H1 (cell line): Measurements from ENCODE around the gene KCNMB4. TPM values are rescaled to one million over a fixed set of nuclear protein-coding genes. Genes with fewer than 3 reads are reported as not detected.

Experiments
- CTCF ChIA-PET: fragments of 300-600 bp; sonication (Branson Sonifier 250); formaldehyde crosslinking; loops from one replicate; lab custom pipeline; 2021; ENCODE audit not compliant: partially characterized antibody; lab: Charles Lee
- POLR2A ChIA-PET: fragments of 300-600 bp; sonication (Branson Sonifier 250); formaldehyde crosslinking; loops from one replicate; lab custom pipeline; 2021; ENCODE audit warnings: inconsistent platforms; ENCODE audit not compliant: partially characterized antibody; lab: Charles Lee
- DNase-seq, 2 experiments: peaks; one replicate each; pipeline versions ENCODE4 v3.0.0 to v3.0.0-alpha.2; 2010 to 2022; ENCODE audit warnings: low spot score in 2 of 2, low read depth in 1 of 2, mixed read lengths in 1 of 2
- FAIRE-seq: peaks from 2 replicates; lab custom pipeline; 2011; peaks lifted over from hg19 to GRCh38; lab: Jason Lieb, UNC
- H2AFZ ChIP-seq: 2 replicates; pipeline ENCODE4 v1.8.1; 2012; ENCODE audit warnings: low read length, inconsistent platforms
- H2AK5ac ChIP-seq: 2 replicates; pipeline ENCODE4 v1.6.1; 2013; ENCODE audit warnings: low read depth, low read length
- H2BK120ac ChIP-seq: replicated peaks from 2 replicates; pipeline ENCODE3; 2013; ENCODE audit warnings: low read depth, low read length, inconsistent platforms
- H2BK12ac ChIP-seq: 2 replicates; pipeline ENCODE4 v1.6.1; 2013; ENCODE audit warnings: low read depth, low read length
- H2BK15ac ChIP-seq: 2 replicates; pipeline ENCODE4 v1.6.1; 2013; ENCODE audit warnings: low read length
- H2BK20ac ChIP-seq: 2 replicates; pipeline ENCODE4 v1.6.1; 2013; ENCODE audit warnings: low read length
- H2BK5ac ChIP-seq: 2 replicates; pipeline ENCODE4 v1.6.1; 2013; ENCODE audit warnings: low read depth, low read length
- H3K14ac ChIP-seq: 2 replicates; pipeline ENCODE4 v1.6.1; 2013; ENCODE audit warnings: inconsistent platforms; ENCODE audit not compliant: insufficient read length
- H3K18ac ChIP-seq: 2 replicates; pipeline ENCODE4 v1.6.1; 2013; ENCODE audit warnings: low read length; ENCODE audit errors: extremely low read depth
- H3K23ac ChIP-seq: 2 replicates; pipeline ENCODE4 v1.6.1; 2013; ENCODE audit warnings: inconsistent platforms; ENCODE audit not compliant: insufficient read length
- H3K23me2 ChIP-seq: 2 replicates; pipeline ENCODE4 v1.6.1; 2013; ENCODE audit warnings: low read depth, low read length
- H3K27ac ChIP-seq: 2 replicates; pipeline ENCODE4 v1.6.1; 2011; ENCODE audit warnings: low read depth, low read length, inconsistent platforms
- H3K27me3 ChIP-seq, 4 experiments: replicated peaks in 1 of 4; 1 replicate in 1 of 4; 2 replicates in 3 of 4; pipeline versions ENCODE4 v1.6.1 to v1.8.1; 2011 to 2013; ENCODE audit warnings: low read length in 3 of 4, mild to moderate bottlenecking in 3 of 4, inconsistent platforms in 2 of 4, mixed read lengths in 2 of 4, moderate library complexity in 1 of 4; ENCODE audit not compliant: control insufficient read depth in 3 of 4, insufficient read depth in 3 of 4; ENCODE audit errors: extremely low read depth in 1 of 4
- H3K36me3 ChIP-seq, 4 experiments: 2 replicates each; pipeline versions ENCODE4 v1.6.1 to v1.8.1; 2011 to 2013; ENCODE audit warnings: mild to moderate bottlenecking in 4 of 4, low read length in 3 of 4, moderate library complexity in 2 of 4, control low read depth in 1 of 4, inconsistent platforms in 1 of 4; ENCODE audit not compliant: insufficient read depth in 4 of 4, control insufficient read depth in 2 of 4
- H3K4ac ChIP-seq: replicated peaks from 2 replicates; pipeline ENCODE3; 2013; ENCODE audit warnings: low read length, low read depth, mixed read lengths, inconsistent platforms; ENCODE audit not compliant: insufficient read length
- H3K4me1 ChIP-seq, 4 experiments: replicated peaks in 1 of 4; 1 replicate in 1 of 4; 2 replicates in 3 of 4; pipeline versions ENCODE4 v1.6.1 to v1.8.1; 2011 to 2013; ENCODE audit warnings: low read length in 3 of 4, inconsistent platforms in 2 of 4, mixed read lengths in 1 of 4; ENCODE audit not compliant: insufficient read depth in 4 of 4, control insufficient read depth in 3 of 4
- H3K4me2 ChIP-seq, 2 experiments: 2 replicates each; pipeline versions ENCODE4 v1.6.1 to v1.8.1; 2011 to 2013; ENCODE audit warnings: low read depth in 2 of 2, low read length in 2 of 2, control low read depth in 1 of 2, inconsistent platforms in 1 of 2, mild to moderate bottlenecking in 1 of 2; ENCODE audit not compliant: insufficient read depth in 1 of 2
- H3K4me3 ChIP-seq, 4 experiments: fragments of 200-600, 300-600 bp in 1 of 4; sonication (generic), shearing (Covaris generic), sonication (Bioruptor Twin) in 1 of 4; 2 replicates each; pipeline versions ENCODE4 v1.5.1 to v1.8.1; 2011 to 2016; ENCODE audit warnings: low read length in 4 of 4, low read depth in 3 of 4, control low read depth in 2 of 4, inconsistent platforms in 2 of 4, mild to moderate bottlenecking in 2 of 4, mixed read lengths in 1 of 4, moderate library complexity in 1 of 4; ENCODE audit not compliant: insufficient read depth in 2 of 4; ENCODE audit errors: extremely low read depth in 1 of 4
- H3K56ac ChIP-seq: replicated peaks from 2 replicates; pipeline ENCODE3; 2013; ENCODE audit warnings: low read depth, mild to moderate bottlenecking, mixed read lengths, low read length, inconsistent platforms; ENCODE audit not compliant: insufficient read length
- H3K79me1 ChIP-seq: 2 replicates; pipeline ENCODE4 v1.6.1; 2013; ENCODE audit warnings: low read depth, low read length, control low read depth
- H3K79me2 ChIP-seq, 2 experiments: 2 replicates each; pipeline versions ENCODE4 v1.6.1 to v1.8.1; 2012 to 2013; ENCODE audit warnings: low read length in 2 of 2, mild to moderate bottlenecking in 2 of 2, inconsistent platforms in 1 of 2; ENCODE audit not compliant: insufficient read depth in 2 of 2, control insufficient read depth in 1 of 2
- H3K9ac ChIP-seq, 4 experiments: replicated peaks in 1 of 4; 1 replicate in 1 of 4; 2 replicates in 3 of 4; pipeline versions ENCODE4 v1.6.1 to v1.8.1; 2011 to 2013; ENCODE audit warnings: low read depth in 3 of 4, low read length in 3 of 4, control low read depth in 2 of 4, mild to moderate bottlenecking in 2 of 4, moderate library complexity in 2 of 4, inconsistent platforms in 1 of 4; ENCODE audit errors: extremely low read depth in 1 of 4
- H3K9me3 ChIP-seq, 2 experiments: 2 replicates each; pipeline versions ENCODE4 v1.6.1 to v1.8.1; 2012 to 2013; ENCODE audit warnings: mild to moderate bottlenecking in 2 of 2, moderate library complexity in 2 of 2, control low read depth in 1 of 2, inconsistent platforms in 1 of 2, low read depth in 1 of 2, low read length in 1 of 2, mixed read lengths in 1 of 2; ENCODE audit not compliant: insufficient read depth in 2 of 2
- H4K20me1 ChIP-seq, 2 experiments: replicated peaks in 1 of 2; 2 replicates each; pipeline versions ENCODE3 to v1.8.1; 2011 to 2013; ENCODE audit warnings: inconsistent platforms in 2 of 2, low read length in 2 of 2, mild to moderate bottlenecking in 1 of 2; ENCODE audit not compliant: insufficient read depth in 2 of 2, control insufficient read depth in 1 of 2
- H4K5ac ChIP-seq: 2 replicates; pipeline ENCODE4 v1.6.1; 2013; ENCODE audit warnings: low read length, low read depth, mixed read lengths, inconsistent platforms; ENCODE audit not compliant: insufficient read length
- H4K8ac ChIP-seq: 2 replicates; pipeline ENCODE4 v1.8.0; 2013; ENCODE audit warnings: mild to moderate bottlenecking, moderate library complexity, low read length, inconsistent platforms; ENCODE audit not compliant: insufficient read depth; ENCODE audit errors: extremely low read depth
- H4K91ac ChIP-seq: replicated peaks from 2 replicates; pipeline ENCODE3; 2013; ENCODE audit warnings: low read length, mixed read lengths, inconsistent platforms; ENCODE audit not compliant: insufficient read length
- CEBPB ChIP-seq: IDR thresholded peaks from 2 replicates; pipeline ENCODE4 v1.6.1; 2012; ENCODE audit warnings: low read depth, low read length
- CHD1 ChIP-seq: IDR thresholded peaks from 2 replicates; pipeline ENCODE4 v1.6.1; 2012; ENCODE audit warnings: low read depth, low read length, improper control_type of control experiment
- CREB1 ChIP-seq: IDR thresholded peaks from 2 replicates; pipeline ENCODE4 v1.6.1; 2012; ENCODE audit warnings: inconsistent platforms
- EZH2 ChIP-seq: fragments of 200-600 bp; sonication (generic); IDR thresholded peaks from 2 replicates; pipeline ENCODE4 v1.7.1; 2012; ENCODE audit warnings: low read depth, mild to moderate bottlenecking, moderate library complexity, low read length, inconsistent platforms; ENCODE audit not compliant: severe bottlenecking
- GABPA ChIP-seq: IDR thresholded peaks from 2 replicates; pipeline ENCODE4 v1.6.1; 2011; ENCODE audit warnings: mild to moderate bottlenecking, low read length, moderate library complexity, borderline replicate concordance; ENCODE audit not compliant: insufficient read depth
- KDM4A ChIP-seq: IDR thresholded peaks from one replicate; pipeline ENCODE4 v1.7.1; 2012; ENCODE audit warnings: low read depth, mild to moderate bottlenecking, moderate library complexity, low read length, inconsistent platforms; ENCODE audit not compliant: severe bottlenecking
- KDM5A ChIP-seq: fragments of 200-600 bp; IDR thresholded peaks from 2 replicates; pipeline ENCODE4 v1.7.1; 2012; ENCODE audit warnings: mild to moderate bottlenecking, low read length, inconsistent platforms, mixed read lengths
- POLR2A ChIP-seq, 2 experiments: IDR thresholded peaks; 1 replicate in 1 of 2; 2 replicates in 1 of 2; pipeline ENCODE4 v1.6.1; 2011; ENCODE audit warnings: low read depth in 2 of 2, low read length in 2 of 2, mild to moderate bottlenecking in 2 of 2; ENCODE audit errors: control extremely low read depth in 1 of 2
- RAD21 ChIP-seq, 2 experiments: IDR thresholded peaks in 1 of 2; conservative IDR thresholded peaks in 1 of 2; 2 replicates each; pipeline ENCODE4 v1.6.1; 2011; ENCODE audit warnings: low read depth in 2 of 2, low read length in 2 of 2, improper control_type of control experiment in 1 of 2, inconsistent platforms in 1 of 2, mild to moderate bottlenecking in 1 of 2, moderate library complexity in 1 of 2
- WGBS, 2 experiments: shearing (Covaris generic) in 1 of 2; methylation state at CpG; one replicate each; pipeline versions ENCODE4 v1.1.6 to v1.1.7; 2013 to 2015; ENCODE audit warnings: low lambda C conversion rate in 2 of 2, mixed read lengths in 2 of 2, inconsistent platforms in 1 of 2, low coverage in 1 of 2, missing lambda C conversion rate in 1 of 2; ENCODE audit not compliant: insufficient replicate concordance in 2 of 2, insufficient coverage in 1 of 2, insufficient read length in 1 of 2; ENCODE audit errors: extremely low coverage in 1 of 2, missing lambda C conversion rate in 1 of 2; 5-methylcytosine and 5-hydroxymethylcytosine counted together
- polyA plus RNA-seq, 7 experiments: library from polyadenylated mRNA; depleted of rRNA in 3 of 7; stranded (reverse) in 5 of 7; unstranded in 2 of 7; fragments of >200 nt in 5 of 7; fragments of 200-250 nt in 2 of 7; gene quantifications; 1 replicate in 5 of 7; 2 replicates in 1 of 7; 4 replicates in 1 of 7; pipeline versions ENCODE4 v1.2.1 to v1.2.3, GENCODE V29; 2011 to 2013; ENCODE audit warnings: missing spikeins in 2 of 7, mixed read lengths in 2 of 7
- total RNA-seq: library from RNA; stranded (reverse); fragmentation: NEBNext Ultra II Directional; extraction: Animal tissue kit (Norgen Biotek cat#: 25700); gene quantifications from 2 replicates; pipeline ENCODE4 v1.2.1, GENCODE V29; 2021
- TF ChIP-seq, protein P1 (sequence below), 3 experiments: IDR thresholded peaks; 1 replicate in 2 of 3; 2 replicates in 1 of 3; pipeline versions ENCODE4 v1.5.1 to v1.6.1; 2011; ENCODE audit warnings: low read length in 3 of 3, mild to moderate bottlenecking in 3 of 3, inconsistent platforms in 2 of 3, low read depth in 1 of 3, moderate library complexity in 1 of 3; ENCODE audit not compliant: insufficient read depth in 1 of 3; ENCODE audit errors: control extremely low read depth in 1 of 3

KCNMB4 gene
- total and polyA plus RNA-seq, 2 of the 8 experiments (the other 6 are each of a cell fraction or from before 2014, with no cell fraction given): 10.9 to 16.0 TPM

DNA sequence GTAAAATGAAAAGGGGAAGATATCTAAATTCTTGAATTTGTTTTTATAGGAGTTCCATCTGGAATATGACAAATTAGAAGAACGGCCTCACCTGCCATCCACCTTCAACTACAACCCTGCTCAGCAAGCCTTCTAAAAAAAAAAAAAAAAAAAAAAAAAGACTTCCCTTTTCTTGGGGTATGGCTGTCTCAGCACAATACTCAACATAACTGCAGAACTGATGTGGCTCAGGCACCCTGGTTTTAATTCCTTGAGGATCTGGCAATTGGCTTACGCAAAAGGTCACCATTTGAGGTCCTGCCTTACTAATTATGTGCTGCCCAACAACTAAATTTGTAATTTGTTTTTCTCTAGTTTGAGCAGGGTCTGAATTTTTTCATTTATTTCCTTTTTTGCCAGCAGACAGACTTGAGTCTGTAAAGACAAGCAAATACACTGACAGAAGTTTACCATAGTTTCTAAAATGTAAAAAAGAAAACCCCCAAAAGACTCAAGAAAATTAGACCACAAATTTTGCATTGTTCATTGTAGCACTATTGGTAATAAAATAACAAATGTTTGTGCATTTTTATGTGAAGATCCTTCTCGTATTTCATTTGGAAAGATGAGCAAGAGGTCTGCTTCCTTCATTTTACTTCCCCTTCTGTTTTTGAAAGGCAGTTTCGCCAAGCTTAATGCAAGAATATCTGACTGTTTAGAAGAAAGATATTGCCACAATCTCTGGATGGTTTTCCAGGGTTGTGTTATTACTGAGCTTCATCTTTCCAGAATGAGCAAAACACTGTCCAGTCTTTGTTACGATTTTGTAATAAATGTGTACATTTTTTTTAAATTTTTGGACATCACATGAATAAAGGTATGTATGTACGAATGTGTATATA lies 12.1 kb upstream of the KCNMB4 start:
- H3K9ac ChIP-seq: no peak overlapping the region
- no peaks in the 10 kb centered on the region for H3K9me3 ChIP-seq
- no peak overlapping the region for H3K18ac ChIP-seq
- whole genome bisulfite sequencing, 2 experiments: 96% methylated on average over 6 of the region's 6 CpGs; no CpG with 5 or more reads in 1 of the 2 experiments
- H3K27me3 ChIP-seq: no peaks in the 10 kb centered on the region
- H3K79me2 ChIP-seq: no peaks in the 10 kb centered on the region
- no peak overlapping the region for H4K5ac ChIP-seq
- no peak overlapping the region for H2BK12ac ChIP-seq
- CTCF ChIA-PET: no interaction called here
- no peaks in the 10 kb centered on the region for H4K20me1 ChIP-seq
- H2BK120ac ChIP-seq: no peak overlapping the region
- FAIRE-seq: no peak
- H4K8ac ChIP-seq: no peak overlapping the region
- H2BK15ac ChIP-seq: no peak overlapping the region
- POLR2A ChIA-PET: no interaction called here
- H3K4me1 ChIP-seq: no peaks in the 10 kb centered on the region
- no peaks in the 10 kb centered on the region for H3K79me1 ChIP-seq
- no peak for DNase-seq
- H3K4me2 ChIP-seq: no peak overlapping the region
- no peak overlapping the region for H3K27ac ChIP-seq
- H3K56ac ChIP-seq: no peak overlapping the region
- no peak overlapping the region for H2BK20ac ChIP-seq
- peaks cover 0 to 16% (median 2%) of the 10 kb centered on the region in 4 experiments; a peak in 1 of 8 replicates for H3K36me3 ChIP-seq
- no peak overlapping the region for H2AK5ac ChIP-seq
- no peak overlapping the region for H2AFZ ChIP-seq
- no peak overlapping the region for H3K4ac ChIP-seq
- no peak overlapping the region for H2BK5ac ChIP-seq
- H3K23ac ChIP-seq: no peak overlapping the region
- H3K14ac ChIP-seq: no peak overlapping the region
- no peak overlapping the region for H4K91ac ChIP-seq
- no peak overlapping the region for H3K4me3 ChIP-seq
- H3K23me2 ChIP-seq: no peaks in the 10 kb centered on the region
- TF ChIP-seq RAD21 (IDR thresholded peaks at IDR 0.05 in 1 of 2, conservative IDR thresholded peaks at IDR 0.05 in 1 of 2; ENCODE audit: low read depth in 2 of 2, low read length in 2 of 2) (no peak), CREB1 (no peak), KDM5A (no peak), CEBPB (no peak), EZH2 (no peak), KDM4A (no peak), CHD1 (no peak), GABPA (no peak), POLR2A (IDR thresholded peaks at IDR 0.05; ENCODE audit: control extremely low read depth in 1 of 2, low read depth in 2 of 2, low read length in 2 of 2) (no peak)
- TF ChIP-seq, protein P1, sequence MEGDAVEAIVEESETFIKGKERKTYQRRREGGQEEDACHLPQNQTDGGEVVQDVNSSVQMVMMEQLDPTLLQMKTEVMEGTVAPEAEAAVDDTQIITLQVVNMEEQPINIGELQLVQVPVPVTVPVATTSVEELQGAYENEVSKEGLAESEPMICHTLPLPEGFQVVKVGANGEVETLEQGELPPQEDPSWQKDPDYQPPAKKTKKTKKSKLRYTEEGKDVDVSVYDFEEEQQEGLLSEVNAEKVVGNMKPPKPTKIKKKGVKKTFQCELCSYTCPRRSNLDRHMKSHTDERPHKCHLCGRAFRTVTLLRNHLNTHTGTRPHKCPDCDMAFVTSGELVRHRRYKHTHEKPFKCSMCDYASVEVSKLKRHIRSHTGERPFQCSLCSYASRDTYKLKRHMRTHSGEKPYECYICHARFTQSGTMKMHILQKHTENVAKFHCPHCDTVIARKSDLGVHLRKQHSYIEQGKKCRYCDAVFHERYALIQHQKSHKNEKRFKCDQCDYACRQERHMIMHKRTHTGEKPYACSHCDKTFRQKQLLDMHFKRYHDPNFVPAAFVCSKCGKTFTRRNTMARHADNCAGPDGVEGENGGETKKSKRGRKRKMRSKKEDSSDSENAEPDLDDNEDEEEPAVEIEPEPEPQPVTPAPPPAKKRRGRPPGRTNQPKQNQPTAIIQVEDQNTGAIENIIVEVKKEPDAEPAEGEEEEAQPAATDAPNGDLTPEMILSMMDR (IDR thresholded peaks at IDR 0.05; ENCODE audit: control extremely low read depth in 1 of 3, insufficient read depth in 1 of 3, low read depth in 1 of 3, low read length in 3 of 3): no peak
